GM19238 (cell line): ENCODE data around the gene NOXO1.

Experiments
- DNase-seq: peaks from one replicate; pipeline ENCODE4 v3.0.0; 2011; ENCODE audit warnings: low spot score; ENCODE audit not compliant: insufficient read length

NOXO1 gene, protein sequence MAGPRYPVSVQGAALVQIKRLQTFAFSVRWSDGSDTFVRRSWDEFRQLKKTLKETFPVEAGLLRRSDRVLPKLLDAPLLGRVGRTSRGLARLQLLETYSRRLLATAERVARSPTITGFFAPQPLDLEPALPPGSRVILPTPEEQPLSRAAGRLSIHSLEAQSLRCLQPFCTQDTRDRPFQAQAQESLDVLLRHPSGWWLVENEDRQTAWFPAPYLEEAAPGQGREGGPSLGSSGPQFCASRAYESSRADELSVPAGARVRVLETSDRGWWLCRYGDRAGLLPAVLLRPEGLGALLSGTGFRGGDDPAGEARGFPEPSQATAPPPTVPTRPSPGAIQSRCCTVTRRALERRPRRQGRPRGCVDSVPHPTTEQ

DNA sequence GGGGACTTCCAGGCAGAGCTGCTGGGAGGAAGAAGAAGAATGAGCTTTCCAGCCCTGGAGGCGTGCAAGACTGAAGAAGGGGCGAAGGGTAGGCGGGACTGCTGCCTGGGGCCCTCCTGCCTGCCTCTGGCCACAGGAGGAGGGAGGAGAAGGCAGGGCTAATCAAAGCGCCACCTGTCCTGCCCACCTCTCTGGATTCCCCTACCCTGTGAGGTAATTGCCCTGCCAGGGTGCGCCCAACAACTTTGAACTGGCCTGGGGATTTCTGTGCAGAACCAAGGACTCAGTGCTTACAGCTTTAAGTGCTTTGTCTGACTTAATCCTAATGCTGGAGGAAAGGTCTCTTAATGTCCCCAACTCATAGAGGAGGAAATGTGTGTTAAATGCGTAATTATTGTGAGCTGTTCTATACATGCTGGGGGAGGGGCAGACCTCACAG is at the start of gene NOXO1:
Gene NOXO1, minus strand, starts transcription at position 72 of the 439 bp plus-strand sequence. CDS start 290 bp downstream, outside the sequence.
- no peak for DNase-seq

GRCh38 chr16:2030036-2030435 is 48.8 kb upstream of the NOXO1 start:
- DNase-seq = no peak

DNA sequence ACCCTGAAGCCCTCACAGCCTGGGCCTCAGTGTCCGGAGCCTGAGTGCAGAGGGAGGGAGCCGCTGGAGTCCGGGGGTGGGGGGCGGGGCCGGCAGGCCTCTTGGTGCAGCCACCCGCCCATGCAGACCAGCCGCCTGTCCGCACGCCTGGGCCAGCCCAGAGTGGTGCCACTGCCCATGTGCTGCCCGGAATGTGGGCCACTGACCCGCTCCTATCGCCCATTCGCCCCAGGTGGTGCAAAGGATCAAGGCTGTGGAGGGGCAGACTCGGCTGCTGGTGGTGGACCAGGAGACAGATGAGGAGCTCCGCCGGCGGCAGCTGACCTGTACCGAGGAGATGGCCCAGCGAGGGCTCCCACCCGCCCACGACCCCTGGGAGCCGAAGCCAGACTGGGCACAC is 48.1 kb upstream of the NOXO1 start:
- no peak for DNase-seq

- no peak for DNase-seq
Measured at GRCh38 chr16:2028620-2029220, 47.5 kb upstream of the NOXO1 start.

- DNase-seq = no peak
Measured at GRCh38 chr16:2028146-2028545, 46.9 kb upstream of the NOXO1 start.

DNA sequence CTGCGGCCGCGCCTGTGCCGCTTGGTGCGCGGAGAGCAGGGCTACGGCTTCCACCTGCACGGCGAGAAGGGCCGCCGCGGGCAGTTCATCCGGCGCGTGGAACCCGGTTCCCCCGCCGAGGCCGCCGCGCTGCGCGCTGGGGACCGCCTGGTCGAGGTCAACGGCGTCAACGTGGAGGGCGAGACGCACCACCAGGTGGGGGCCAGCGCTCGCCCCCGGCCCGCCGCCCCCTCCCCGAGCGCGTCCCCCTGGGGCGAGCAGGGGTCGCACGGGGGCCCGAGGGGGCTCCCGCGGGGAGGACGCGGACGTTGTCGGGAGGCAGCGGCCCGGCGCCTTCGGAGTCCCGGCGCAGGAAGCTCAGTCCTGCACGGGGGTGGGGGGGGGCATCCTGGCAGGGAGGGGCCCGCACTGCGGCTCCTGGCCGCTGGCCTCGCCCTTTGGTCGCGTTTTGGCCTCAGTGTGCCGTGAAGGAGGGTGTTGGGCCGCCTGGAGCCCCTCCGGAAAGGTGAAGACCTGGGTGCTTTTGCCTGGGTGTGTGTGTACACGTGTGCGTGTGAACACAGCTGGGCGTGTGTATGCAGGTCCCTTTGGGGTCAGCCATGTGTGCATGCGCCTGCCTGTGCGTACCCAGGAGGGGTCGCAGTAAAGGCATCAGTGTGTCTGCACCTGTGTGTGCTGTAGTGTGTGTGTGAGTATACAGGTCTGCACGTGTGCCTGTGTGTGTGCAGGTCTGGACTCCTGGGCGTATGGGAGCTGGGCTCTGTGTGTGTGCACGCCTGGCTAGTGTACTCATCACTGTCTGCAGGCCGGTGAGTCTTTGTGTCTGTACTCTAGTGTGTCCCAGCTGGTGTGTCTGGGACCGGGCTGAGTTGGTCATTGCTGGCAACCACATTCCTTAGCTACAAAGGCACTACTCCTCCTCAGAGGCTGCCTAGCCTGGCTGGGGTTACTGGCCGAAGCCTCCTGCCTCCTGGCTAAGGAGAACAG is 46.0 kb upstream of the NOXO1 start:
- no peak for DNase-seq

DNA sequence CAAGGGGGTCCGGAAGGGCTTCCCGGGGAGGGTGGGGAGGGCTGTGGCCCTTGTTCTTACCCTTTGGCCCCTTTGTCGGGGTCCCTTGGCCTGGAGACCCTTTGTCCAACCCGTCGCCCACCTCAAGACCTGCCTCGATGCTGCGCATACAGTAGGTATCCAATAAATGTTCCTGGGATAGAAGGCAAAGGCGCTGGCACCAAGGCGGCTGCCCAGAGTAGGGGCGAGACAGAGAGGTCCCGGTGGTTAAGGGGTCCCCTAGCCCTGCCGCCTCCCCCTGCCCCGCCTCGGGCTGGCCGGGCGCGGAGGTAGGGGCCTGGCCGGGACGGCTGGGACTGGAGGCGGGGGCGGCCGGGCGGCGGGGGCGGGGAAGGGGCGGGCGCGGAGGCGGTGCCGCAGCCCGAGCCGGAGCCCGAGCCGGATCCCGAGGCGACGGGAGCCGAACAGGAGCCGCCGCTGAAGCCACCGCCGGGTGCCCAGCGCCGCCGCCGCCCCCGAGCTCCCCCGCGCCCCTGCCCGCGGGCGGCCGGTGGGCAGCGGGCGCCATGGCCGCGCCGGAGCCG is 45.3 kb upstream of the NOXO1 start, which contains the start of gene NHERF2:
Gene NHERF2, plus strand, starts transcription at position 442 of the 563 bp plus-strand sequence. Its CDS starts 104 bp downstream, at position 546.
- DNase-seq = no peak

DNA sequence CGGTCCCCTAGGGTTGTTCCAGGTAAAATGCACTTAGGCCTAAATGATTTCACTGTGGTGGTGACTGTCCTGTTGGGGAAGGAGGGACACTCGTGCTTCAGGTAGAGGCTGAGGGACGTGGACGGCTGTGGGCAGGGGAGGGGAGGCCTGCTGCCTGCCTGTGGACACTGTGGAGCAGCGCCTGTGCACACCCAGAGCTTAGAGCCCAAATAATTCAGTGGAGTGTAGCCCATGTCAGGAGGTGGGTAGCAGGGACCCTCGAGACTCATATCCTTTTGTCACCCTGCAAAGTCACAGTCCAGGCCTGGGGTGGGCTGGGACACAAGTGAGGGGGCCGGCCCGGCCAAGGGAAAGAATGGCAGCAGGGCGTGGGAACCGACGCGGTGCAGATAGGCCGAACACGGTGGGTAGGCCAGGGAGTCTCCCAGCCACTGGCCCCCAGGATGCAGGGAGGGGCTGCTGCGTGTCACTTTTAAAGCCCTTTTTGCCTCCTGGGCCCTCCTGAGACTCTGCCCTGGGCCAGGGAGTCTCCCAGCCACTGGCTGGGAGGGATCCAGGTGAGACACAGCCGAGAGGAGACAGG is 44.7 kb upstream of the NOXO1 start:
- DNase-seq = no peak

DNA sequence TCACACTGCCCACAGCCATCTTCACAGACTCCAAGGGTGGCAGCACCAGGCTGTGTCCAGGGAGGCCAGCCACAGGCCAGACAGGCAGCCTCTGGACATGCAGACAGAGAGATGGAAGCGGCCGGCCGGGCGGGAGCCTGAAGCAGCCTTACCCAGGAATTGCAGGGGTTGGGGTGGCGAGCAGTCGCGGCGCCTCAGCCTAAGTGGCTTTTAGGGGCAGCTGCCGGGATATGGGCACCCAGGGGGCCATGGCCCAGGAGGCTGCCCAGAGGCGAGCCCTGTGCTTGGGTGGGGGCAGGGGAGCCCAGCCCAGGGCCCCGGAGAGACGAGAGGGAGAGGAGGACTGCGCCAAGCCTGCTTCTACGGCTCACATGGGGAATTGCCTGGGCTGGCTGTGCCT is 44.0 kb upstream of the NOXO1 start:
- no peak for DNase-seq

- DNase-seq = no peak
Measured at GRCh38 chr16:2024032-2024420, 42.8 kb upstream of the NOXO1 start.

- peak; percentile 99 for DNase-seq
Measured at GRCh38 chr16:2023092-2024031, 42.1 kb upstream of the NOXO1 start.

DNA sequence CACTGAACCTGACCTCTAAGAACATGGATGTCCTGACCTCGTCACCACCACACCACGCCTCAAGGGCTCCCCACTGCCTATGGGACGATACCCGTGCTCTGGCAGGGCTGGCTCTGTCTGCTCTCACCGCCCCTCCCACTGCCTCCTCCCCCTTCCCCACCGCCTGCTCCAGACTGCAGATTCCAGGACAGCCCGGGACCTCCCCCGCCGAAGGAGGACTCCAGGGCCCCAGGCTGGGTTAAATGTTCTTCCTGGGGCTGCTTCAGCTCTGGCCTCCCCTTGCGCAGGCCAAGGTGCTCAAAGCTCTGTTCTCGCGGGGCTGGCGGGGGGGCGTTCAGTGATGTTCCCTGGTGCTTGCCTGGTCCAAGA is 41.4 kb upstream of the NOXO1 start:
- DNase-seq = no peak

DNA sequence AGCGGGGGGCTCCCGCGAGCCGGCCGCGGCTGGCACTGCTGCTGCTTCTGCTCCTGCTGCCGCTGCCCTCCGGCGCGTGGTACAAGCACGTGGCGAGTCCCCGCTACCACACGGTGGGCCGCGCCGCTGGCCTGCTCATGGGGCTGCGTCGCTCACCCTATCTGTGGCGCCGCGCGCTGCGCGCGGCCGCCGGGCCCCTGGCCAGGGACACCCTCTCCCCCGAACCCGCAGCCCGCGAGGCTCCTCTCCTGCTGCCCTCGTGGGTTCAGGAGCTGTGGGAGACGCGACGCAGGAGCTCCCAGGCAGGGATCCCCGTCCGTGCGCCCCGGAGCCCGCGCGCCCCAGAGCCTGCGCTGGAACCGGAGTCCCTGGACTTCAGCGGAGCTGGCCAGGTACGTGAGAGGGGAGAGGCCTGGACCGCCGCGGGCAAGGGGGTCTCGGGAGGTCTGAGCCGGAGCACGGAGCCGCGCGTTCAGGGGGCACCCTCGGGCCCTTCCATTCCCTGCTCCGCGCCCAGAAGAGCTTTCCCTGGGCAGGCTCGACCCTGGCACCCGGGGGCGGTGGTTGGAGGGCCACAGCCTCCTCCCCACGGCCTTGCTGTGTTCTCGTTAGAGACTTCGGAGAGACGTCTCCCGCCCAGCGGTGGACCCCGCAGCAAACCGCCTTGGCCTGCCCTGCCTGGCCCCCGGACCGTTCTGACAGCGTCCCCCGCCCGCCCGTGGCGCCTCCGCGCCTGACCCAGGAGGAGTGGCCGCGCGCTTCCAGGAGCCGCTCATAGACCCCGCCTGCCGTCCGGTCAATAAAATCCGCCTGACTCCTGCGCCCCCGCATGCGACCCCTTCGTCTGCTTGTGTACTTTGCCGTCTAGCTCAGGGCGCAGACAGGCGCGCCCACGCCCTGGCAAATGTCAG is 38.9 kb upstream of the NOXO1 start:
- DNase-seq = no peak

DNA sequence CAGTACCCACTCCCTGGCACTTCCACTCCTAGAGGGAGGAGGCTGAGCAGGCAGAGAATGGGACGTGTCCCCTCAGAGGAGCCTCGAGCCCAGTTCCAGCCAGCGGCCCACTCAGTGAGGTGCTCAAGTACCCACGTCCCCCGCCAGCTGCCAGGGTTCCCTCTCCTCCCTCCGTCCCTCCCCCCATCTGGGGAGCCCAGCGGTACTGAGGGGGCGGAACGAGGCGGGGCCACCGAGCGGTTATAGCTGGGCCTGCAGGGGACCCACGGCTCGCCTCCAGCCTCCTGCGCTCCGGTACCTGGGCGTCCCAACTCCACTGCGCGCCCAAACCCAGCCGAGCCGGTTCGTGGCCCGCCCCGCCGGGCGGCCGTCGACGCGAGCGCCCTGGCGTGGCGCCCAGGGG is 38.2 kb upstream of the NOXO1 start, which contains the start of gene NPW:
Gene NPW, plus strand, starts transcription at position 268 of the 403 bp plus-strand sequence.
- no peak for DNase-seq

GRCh38 chr16:2016407-2016922 is 35.2 kb upstream of the NOXO1 start:
- no peak for DNase-seq

DNA sequence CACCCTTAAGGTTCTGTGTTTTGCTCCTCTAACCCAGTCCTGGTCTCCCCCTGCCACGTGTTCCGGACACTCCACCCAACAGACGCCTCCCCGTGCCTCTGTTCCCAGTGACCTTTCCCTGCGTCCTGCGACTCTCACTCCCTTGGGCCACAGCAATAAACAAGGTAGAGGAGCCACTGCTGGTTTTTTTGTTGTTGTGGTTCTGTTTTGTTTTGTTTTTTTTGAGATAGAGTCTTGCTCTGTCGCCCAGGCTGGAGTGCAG is 34.6 kb upstream of the NOXO1 start:
- no peak for DNase-seq

DNA sequence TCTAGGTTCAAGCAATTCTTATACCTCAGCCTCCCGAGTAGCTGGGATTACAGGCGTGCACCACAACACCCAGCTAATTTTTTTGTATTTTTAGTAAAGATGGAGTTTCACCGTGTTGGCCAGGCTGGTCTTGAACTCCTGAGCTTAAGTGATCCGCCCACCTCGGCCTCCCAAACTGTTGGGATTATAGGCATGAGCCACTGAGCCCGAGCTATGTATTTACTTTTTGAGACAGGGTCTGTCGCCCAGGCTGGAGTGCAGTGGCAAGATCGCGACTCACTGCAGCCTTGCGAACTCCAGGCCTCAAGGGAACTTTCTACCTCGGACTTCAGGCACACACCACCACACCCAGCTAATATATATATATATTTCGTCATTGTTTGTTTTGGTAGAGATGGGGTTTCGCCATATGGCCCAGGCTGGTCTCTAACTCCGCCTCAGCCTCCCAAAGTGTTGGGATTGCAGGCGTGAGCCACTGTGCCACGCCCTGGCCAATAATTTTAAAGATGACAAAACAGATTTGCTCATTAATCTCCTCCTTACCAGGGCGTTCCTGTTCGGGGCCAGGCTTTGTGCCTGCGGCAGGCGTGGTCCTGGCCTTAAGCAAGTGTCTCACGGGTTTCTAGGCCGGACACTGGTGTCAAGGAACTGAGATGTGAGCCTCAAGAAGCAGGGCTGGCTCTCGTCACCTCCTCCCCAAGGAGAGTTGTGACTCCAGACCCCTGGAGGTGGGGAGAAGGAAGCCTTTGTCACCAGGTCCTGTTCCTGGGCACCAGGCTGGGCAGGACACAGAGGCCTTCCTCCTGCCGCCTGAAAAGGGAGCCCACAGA is 34.1 kb upstream of the NOXO1 start:
- no peak for DNase-seq

GRCh38 chr16:2013527-2013926 is 32.3 kb upstream of the NOXO1 start:
- no peak for DNase-seq
